GM12865 (cell line): ENCODE measurements around the gene PPP2R2C.

Source experiments
- DNase-seq: peaks from one replicate; pipeline ENCODE4 v3.0.0; 2010; ENCODE audit warnings: low read depth
- H3K4me3 ChIP-seq: 2 replicates; pipeline ENCODE4 v1.5.1; 2011; ENCODE audit warnings: mild to moderate bottlenecking, low read depth, low read length, control low read depth
- CTCF ChIP-seq: IDR thresholded peaks from 2 replicates; pipeline ENCODE4 v1.5.1; 2011; ENCODE audit warnings: low read length, control low read depth, low read depth, inconsistent platforms; ENCODE audit not compliant: insufficient read depth; ENCODE audit errors: missing control alignments

Gene PPP2R2C

DNA sequence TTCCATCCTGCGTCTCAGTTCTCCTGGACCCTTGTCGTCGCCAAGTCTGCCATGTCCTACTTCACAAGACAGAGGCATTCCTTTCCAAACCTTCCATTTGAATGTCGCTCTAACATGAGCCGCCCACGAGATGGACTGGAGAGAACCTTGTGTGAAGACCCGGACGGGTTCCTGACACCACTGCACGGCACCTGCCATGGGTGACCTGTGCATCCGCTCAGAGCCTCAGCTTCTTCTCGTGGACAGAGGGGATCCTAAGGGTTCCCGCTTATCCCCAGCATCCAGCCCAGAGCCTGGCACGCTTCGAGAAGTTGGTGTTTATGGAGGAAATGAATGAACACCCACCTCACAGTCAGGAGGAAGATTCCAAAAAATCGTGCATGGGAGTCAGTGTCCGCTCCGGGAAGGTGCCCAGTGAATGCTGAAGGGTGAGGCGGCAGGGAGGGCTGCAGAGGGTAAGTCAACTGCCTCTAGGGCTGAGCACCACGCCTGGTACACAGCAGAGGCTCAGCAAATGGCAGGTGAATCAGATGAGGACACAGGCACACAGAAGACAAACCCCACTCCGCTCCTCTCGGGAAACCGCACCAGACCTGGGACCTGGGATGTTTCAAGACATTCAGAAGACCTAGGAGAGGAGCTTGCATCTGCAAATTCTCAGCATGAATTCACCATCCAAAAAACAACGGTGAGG lies 150.2 kb downstream of the PPP2R2C start:
- DNase-seq: no peak

GRCh38 chr4:6321361-6321760 lies 151.1 kb downstream of the PPP2R2C start:
- no peak for TF ChIP-seq CTCF
- DNase-seq: no peak

More for the DNA sequence above, 150.2 kb downstream of the PPP2R2C start:
- no peak overlapping the region for H3K4me3 ChIP-seq
- TF ChIP-seq CTCF: no peak

GRCh38 chr4:6320663-6321062 lies 151.8 kb downstream of the PPP2R2C start:
- DNase-seq: no peak
- TF ChIP-seq CTCF: no peak
- no peak overlapping the region for H3K4me3 ChIP-seq

More at GRCh38 chr4:6321361-6321760, 151.1 kb downstream of the PPP2R2C start:
- no peak overlapping the region for H3K4me3 ChIP-seq

GRCh38 chr4:6319530-6320150 lies 152.8 kb downstream of the PPP2R2C start:
- H3K4me3 ChIP-seq: no peak overlapping the region
- no peak for DNase-seq
- no peak for TF ChIP-seq CTCF

- no peak for DNase-seq
- no peak overlapping the region for H3K4me3 ChIP-seq
- no peak for TF ChIP-seq CTCF
Measured at GRCh38 chr4:6318206-6318605, 154.2 kb downstream of the PPP2R2C start.

GRCh38 chr4:6316461-6317003 lies 155.9 kb downstream of the PPP2R2C start:
- DNase-seq: no peak
- TF ChIP-seq CTCF: no peak
- H3K4me3 ChIP-seq: no peak overlapping the region
